Measurements from ENCODE around the gene LRRC4C. TPM values are rescaled to one million over a fixed set of nuclear protein-coding genes. Genes with fewer than 3 reads are reported as not detected.

LRRC4C gene
- total RNA-seq, 1 donor from 2014 or later: 2.2 TPM

DNA sequence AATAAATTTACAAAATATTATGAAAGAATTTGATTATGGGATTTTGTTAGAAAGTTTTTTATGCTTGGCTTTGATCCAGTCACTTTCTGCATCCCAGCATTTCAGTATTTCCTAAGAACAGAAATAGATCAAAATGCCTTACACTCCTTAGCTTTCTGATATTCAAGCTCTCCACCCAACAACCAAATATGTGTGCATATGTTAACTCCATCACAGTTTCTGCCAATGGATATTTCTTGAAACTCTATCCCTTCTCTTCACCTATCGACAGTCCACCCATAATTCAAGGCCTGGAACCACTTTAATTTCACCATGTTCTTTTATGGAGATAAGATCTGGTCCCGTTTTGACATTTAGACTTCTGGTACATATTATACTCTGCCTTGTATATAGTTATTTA, 565.0 kb downstream of the LRRC4C start:
- TF ChIP-seq, protein P1, sequence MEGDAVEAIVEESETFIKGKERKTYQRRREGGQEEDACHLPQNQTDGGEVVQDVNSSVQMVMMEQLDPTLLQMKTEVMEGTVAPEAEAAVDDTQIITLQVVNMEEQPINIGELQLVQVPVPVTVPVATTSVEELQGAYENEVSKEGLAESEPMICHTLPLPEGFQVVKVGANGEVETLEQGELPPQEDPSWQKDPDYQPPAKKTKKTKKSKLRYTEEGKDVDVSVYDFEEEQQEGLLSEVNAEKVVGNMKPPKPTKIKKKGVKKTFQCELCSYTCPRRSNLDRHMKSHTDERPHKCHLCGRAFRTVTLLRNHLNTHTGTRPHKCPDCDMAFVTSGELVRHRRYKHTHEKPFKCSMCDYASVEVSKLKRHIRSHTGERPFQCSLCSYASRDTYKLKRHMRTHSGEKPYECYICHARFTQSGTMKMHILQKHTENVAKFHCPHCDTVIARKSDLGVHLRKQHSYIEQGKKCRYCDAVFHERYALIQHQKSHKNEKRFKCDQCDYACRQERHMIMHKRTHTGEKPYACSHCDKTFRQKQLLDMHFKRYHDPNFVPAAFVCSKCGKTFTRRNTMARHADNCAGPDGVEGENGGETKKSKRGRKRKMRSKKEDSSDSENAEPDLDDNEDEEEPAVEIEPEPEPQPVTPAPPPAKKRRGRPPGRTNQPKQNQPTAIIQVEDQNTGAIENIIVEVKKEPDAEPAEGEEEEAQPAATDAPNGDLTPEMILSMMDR (IDR thresholded peaks at IDR 0.05): no peak
- Histone ChIP-seq H3K4me3 (no peak overlapping the region), H3K27ac (no peak overlapping the region), H3K4me1 (no peaks in the 10 kb centered on the region), H3K9me3 (no peaks in the 10 kb centered on the region), H3K36me3 (no peaks in the 10 kb centered on the region), H3K27me3 (no peaks in the 10 kb centered on the region)
- intact Hi-C loops (cut with DNase I): no loop called here
- ATAC-seq (no peak), DNase-seq (no peak)

GRCh38 chr11:40885250-40885954, 574.0 kb downstream of the LRRC4C start:
- H3K4me3 ChIP-seq: no peak overlapping the region
- intact Hi-C loops (cut with DNase I): no loop called here
- H3K4me1 ChIP-seq: no peaks in the 10 kb centered on the region
- DNase-seq: no peak
- no peaks in the 10 kb centered on the region for H3K27me3 ChIP-seq
- ATAC-seq: no peak
- no peak overlapping the region for H3K27ac ChIP-seq
- TF ChIP-seq, protein P1 (IDR thresholded peaks at IDR 0.05): no peak
- no peaks in the 10 kb centered on the region for H3K36me3 ChIP-seq
- no peaks in the 10 kb centered on the region for H3K9me3 ChIP-seq

- Histone ChIP-seq H3K27ac (no peak overlapping the region), H3K4me3 (no peak overlapping the region), H3K4me1 (no peaks in the 10 kb centered on the region), H3K36me3 (no peaks in the 10 kb centered on the region), H3K27me3 (no peaks in the 10 kb centered on the region), H3K9me3 (no peaks in the 10 kb centered on the region)
- ATAC-seq (no peak), DNase-seq (no peak)
- TF ChIP-seq, protein P1 (IDR thresholded peaks at IDR 0.05): no peak
- intact Hi-C loops (cut with DNase I): no loop called here
Observed at GRCh38 chr11:40882301-40882700, 577.2 kb downstream of the LRRC4C start.

GRCh38 chr11:40879911-40880310, 579.5 kb downstream of the LRRC4C start:
- Histone ChIP-seq H3K4me3 (no peak overlapping the region), H3K36me3 (no peaks in the 10 kb centered on the region), H3K4me1 (no peaks in the 10 kb centered on the region), H3K27me3 (no peaks in the 10 kb centered on the region), H3K27ac (no peak overlapping the region), H3K9me3 (no peaks in the 10 kb centered on the region)
- ATAC-seq (no peak), DNase-seq (no peak)
- TF ChIP-seq, protein P1 (IDR thresholded peaks at IDR 0.05): no peak
- intact Hi-C loops (cut with DNase I): no loop called here

- DNase-seq (no peak), ATAC-seq (no peak)
- intact Hi-C loops (cut with DNase I): no loop called here
- no peak overlapping the region for H3K27ac ChIP-seq
- H3K4me1 ChIP-seq: no peaks in the 10 kb centered on the region
- TF ChIP-seq, protein P1 (IDR thresholded peaks at IDR 0.05): no peak
- H3K4me3 ChIP-seq: no peak overlapping the region
- H3K9me3 ChIP-seq: no peaks in the 10 kb centered on the region
- H3K36me3 ChIP-seq: no peaks in the 10 kb centered on the region
- H3K27me3 ChIP-seq: no peaks in the 10 kb centered on the region
Observed at GRCh38 chr11:40877981-40878380, 581.5 kb downstream of the LRRC4C start.

DNA sequence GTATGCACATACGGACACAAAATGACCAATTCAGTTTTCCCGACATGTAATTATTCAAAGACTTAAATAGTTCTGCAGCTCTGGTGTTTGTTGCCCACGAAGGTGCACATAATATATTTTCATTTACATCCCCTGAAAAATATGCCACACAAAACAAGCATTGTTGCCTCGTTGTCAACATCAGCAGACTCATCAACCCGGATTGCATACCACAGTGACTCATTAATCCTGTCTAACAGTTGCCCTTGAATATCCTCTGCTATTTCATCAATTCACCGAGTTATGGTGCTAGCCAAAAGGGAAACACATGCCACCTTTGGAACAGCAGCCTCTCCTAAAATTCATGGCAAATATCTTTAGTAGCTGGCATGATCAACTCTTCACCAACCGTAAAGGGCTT, 582.2 kb downstream of the LRRC4C start:
- ATAC-seq (no peak), DNase-seq (no peak)
- Histone ChIP-seq H3K4me3 (no peak overlapping the region), H3K9me3 (no peaks in the 10 kb centered on the region), H3K27ac (no peak overlapping the region), H3K27me3 (no peaks in the 10 kb centered on the region), H3K4me1 (no peaks in the 10 kb centered on the region), H3K36me3 (no peaks in the 10 kb centered on the region)
- TF ChIP-seq, protein P1 (IDR thresholded peaks at IDR 0.05): no peak
- intact Hi-C loops (cut with DNase I): no loop called here

Data from upper lobe of right lung (tissue), 1 donor.